ENCODE results near the gene VN1R2. TPM values are rescaled to one million over a fixed set of nuclear protein-coding genes. Genes with fewer than 3 reads are reported as not detected.
"Not testable (repeated sequence)": the region's sequence is repeated elsewhere in the genome, so short reads cannot be mapped to it uniquely, and the experiment has no call there.

The VN1R2 gene
- total RNA-seq (2014; rRNA removed; shearing (Covaris generic)), result not detected in 2 replicates
- polyA plus RNA-seq (2016; fragmentation: Nextera tagmentation; extraction: Ambion mirVana), result not detected in 2 replicates
- long read RNA-seq, result 0 reads

GRCh38 chr19:53257715-53258342 is at the start of gene VN1R2:
VN1R2 (plus strand) TSS chr19:53258292; CDS start chr19:53258376, 84 bp downstream.
- Histone ChIP-seq H3K79me2 (replicated peaks; ENCODE audit: insufficient read depth) (peaks cover 15% of the 10 kb centered on the region), H3K4me1 (ENCODE audit: insufficient read depth) (peaks cover 11% of the 10 kb centered on the region; the same call in 1 of the 2 replicates)
- not testable (repeated sequence) for H3K4me3 Mint-ChIP-seq; H3K4me3 ChIP-seq; H3K27ac Mint-ChIP-seq; H3K27me3 ChIP-seq (ENCODE audit: insufficient read depth); H3F3A ChIP-seq (replicated peaks; ENCODE audit: low read depth); H3K27ac ChIP-seq (ENCODE audit: low read depth); H4K20me1 ChIP-seq (replicated peaks; ENCODE audit: insufficient read depth); H2AFZ ChIP-seq; H3K36me3 ChIP-seq (ENCODE audit: insufficient read depth); ATAC-seq; H3K4me2 ChIP-seq; H3K9me2 ChIP-seq (ENCODE audit: insufficient read depth); H3K27me3 Mint-ChIP-seq (ENCODE audit: insufficient read depth, low read depth, poor library complexity); H3K4me1 Mint-ChIP-seq
- peaks cover 25% of the 10 kb centered on the region for H3K36me3 Mint-ChIP-seq (ENCODE audit: low read depth)
- H3K9me3 Mint-ChIP-seq, result peaks cover 49% of the 10 kb centered on the region
- TF ChIP-seq CTCF (conservative IDR thresholded peaks at IDR 0.05; ENCODE audit: low read depth in 2 of 2), result peak; percentile 40 to 73; a peak in 3 of 4 replicates
- peak; percentile 68 for DNase-seq (ENCODE audit: low spot score)

GRCh38 chr19:53211554-53211953 is 46.5 kb upstream of the VN1R2 start:
- H3K9me3 Mint-ChIP-seq, result peaks cover 100% of the 10 kb centered on the region
- H3K9me2 ChIP-seq (ENCODE audit: insufficient read depth); H3K27me3 ChIP-seq (ENCODE audit: insufficient read depth); ATAC-seq; H3K4me1 Mint-ChIP-seq; H3K4me2 ChIP-seq; H3K27ac ChIP-seq (ENCODE audit: low read depth); H3K4me3 Mint-ChIP-seq; H4K20me1 ChIP-seq (replicated peaks; ENCODE audit: insufficient read depth); H3K27me3 Mint-ChIP-seq (ENCODE audit: insufficient read depth, low read depth, poor library complexity); DNase-seq (ENCODE audit: low spot score); H3F3A ChIP-seq (replicated peaks; ENCODE audit: low read depth); H3K79me2 ChIP-seq (replicated peaks; ENCODE audit: insufficient read depth); H2AFZ ChIP-seq; H3K4me3 ChIP-seq; H3K27ac Mint-ChIP-seq; H3K4me1 ChIP-seq (ENCODE audit: insufficient read depth): not testable (repeated sequence)
- peaks cover 30% of the 10 kb centered on the region for H3K36me3 ChIP-seq (ENCODE audit: insufficient read depth)
- H3K36me3 Mint-ChIP-seq (ENCODE audit: low read depth), result peaks cover 87% of the 10 kb centered on the region

- ATAC-seq (no peak), DNase-seq (ENCODE audit: low spot score) (no peak)
- H3K4me3 ChIP-seq, result no peak overlapping the region
- H3K79me2 ChIP-seq (replicated peaks; ENCODE audit: insufficient read depth), result no peaks in the 10 kb centered on the region
- peaks cover 30% of the 10 kb centered on the region for H3K36me3 ChIP-seq (ENCODE audit: insufficient read depth)
- H3K27ac ChIP-seq (ENCODE audit: low read depth), result no peak overlapping the region
- Mint-ChIP-seq H3K27ac (no peak overlapping the region), H3K4me1 (no peaks in the 10 kb centered on the region), H3K4me3 (no peak overlapping the region), H3K27me3 (ENCODE audit: insufficient read depth, low read depth, poor library complexity) (no peaks in the 10 kb centered on the region), H3K36me3 (ENCODE audit: low read depth) (peaks cover 76% of the 10 kb centered on the region), H3K9me3 (peaks cover 99% of the 10 kb centered on the region)
- no peaks in the 10 kb centered on the region for H3K4me1 ChIP-seq (ENCODE audit: insufficient read depth)
- no peaks in the 10 kb centered on the region for H3K27me3 ChIP-seq (ENCODE audit: insufficient read depth)
- no peak overlapping the region for H2AFZ ChIP-seq
- H3K9me2 ChIP-seq (ENCODE audit: insufficient read depth), result no peaks in the 10 kb centered on the region
- H4K20me1 ChIP-seq (replicated peaks; ENCODE audit: insufficient read depth), result no peaks in the 10 kb centered on the region
- H3K4me2 ChIP-seq, result no peak overlapping the region
- no peaks in the 10 kb centered on the region for H3F3A ChIP-seq (replicated peaks; ENCODE audit: low read depth)
- TF ChIP-seq EZH2phosphoT487 (IDR thresholded peaks at IDR 0.05; ENCODE audit: unreplicated experiment) (no peak), ZNF462 (CRISPR knock-in tag; IDR thresholded peaks at IDR 0.05) (no peak), NANOG (IDR thresholded peaks at IDR 0.05; ENCODE audit: borderline replicate concordance) (no peak), CTCF (conservative IDR thresholded peaks at IDR 0.05; ENCODE audit: low read depth in 2 of 2) (no peak)
These were observed 45.3 kb upstream of the VN1R2 start for GRCh38 chr19:53212703-53213320.
